ENCODE measurements around the gene NET1. TPM values are rescaled to one million over a fixed set of nuclear protein-coding genes. Genes with fewer than 3 reads are reported as not detected.

NET1 gene
- total RNA-seq, 3 donors from 2014 or later (not counting 1 experiment from before 2014, with no cell fraction given) = 10.4 to 17.9 (median 13.8) TPM

DNA sequence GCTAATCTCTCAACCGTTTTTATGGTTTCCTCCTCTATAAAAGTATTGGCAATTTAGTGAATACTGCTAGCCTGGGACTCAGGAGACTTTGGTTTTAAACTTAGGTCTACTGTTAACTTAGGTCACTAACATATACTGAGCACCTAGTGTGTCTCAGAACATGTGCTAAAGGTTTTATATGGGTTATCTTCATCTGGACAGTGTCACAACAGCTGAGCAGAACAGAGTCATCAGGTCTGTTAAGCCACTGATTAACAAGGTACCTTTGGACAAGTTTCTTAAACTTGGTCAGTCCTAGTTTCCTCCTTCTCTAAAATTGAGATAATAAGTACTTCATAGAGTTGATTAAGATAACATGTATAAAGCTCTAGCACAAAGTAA is 30.6 kb downstream of the NET1 start:
- ATAC-seq = no peak
- H3K4me3 Mint-ChIP-seq = no peak overlapping the region
- no peak for DNase-seq
- no peaks in the 10 kb centered on the region for H3K27me3 Mint-ChIP-seq (ENCODE audit: low read depth in 2 of 2)
- Histone ChIP-seq H3K4me1 (ENCODE audit: control insufficient read depth, insufficient read depth, low read length) (peaks cover 6% of the 10 kb centered on the region), H3K27me3 (ENCODE audit: control insufficient read depth, insufficient read depth, low read length) (no peaks in the 10 kb centered on the region), H3K4me3 (ENCODE audit: low read length) (no peak overlapping the region), H3K27ac (ENCODE audit: low read length) (no peak overlapping the region), H3K9me3 (ENCODE audit: control insufficient read depth, insufficient read depth, low read length) (no peaks in the 10 kb centered on the region), H3K36me3 (ENCODE audit: control insufficient read depth, insufficient read depth, low read length) (no peaks in the 10 kb centered on the region)
- WGBS (ENCODE audit: insufficient coverage) = 88% methylated on average over 1 of the region's 1 CpG
- no peak overlapping the region for H3K27ac Mint-ChIP-seq
- H3K4me1 Mint-ChIP-seq = peaks cover 17 to 18% of the 10 kb centered on the region in 2 donors
- TF ChIP-seq CTCF (IDR thresholded peaks at IDR 0.05) = no peak
- H3K36me3 Mint-ChIP-seq = no peaks in the 10 kb centered on the region
- intact Hi-C loops (cut with micrococcal nuclease) = loop anchor here (1.0 kb wide), 1 partner anchor 180 kb away; no protein-coding TSS in a partner anchor
- H3K9me3 Mint-ChIP-seq = no peaks in the 10 kb centered on the region

DNA sequence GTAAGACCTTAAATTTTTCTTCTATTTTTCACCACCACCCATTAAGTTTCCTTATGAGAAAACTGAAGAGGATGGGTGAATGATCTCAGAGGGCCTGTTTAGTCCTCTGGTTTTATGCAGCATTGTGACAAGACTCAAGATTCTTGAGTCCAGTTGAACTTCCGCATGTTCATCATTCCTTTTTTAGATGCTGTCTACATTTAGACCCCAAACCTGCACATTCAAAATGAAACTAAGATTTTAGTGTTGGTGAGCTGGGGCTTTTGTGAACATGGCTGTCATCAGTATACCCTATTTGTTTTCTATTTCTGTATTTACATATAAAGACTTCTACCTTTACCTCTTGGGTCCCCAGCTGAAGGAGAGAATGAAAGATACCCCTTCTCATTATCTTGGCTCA is 31.1 kb downstream of the NET1 start:
- no peak for TF ChIP-seq CTCF (IDR thresholded peaks at IDR 0.05)
- WGBS (ENCODE audit: insufficient coverage) = 90% methylated on average over 1 of the region's 1 CpG
- intact Hi-C loops (cut with micrococcal nuclease) = no loop called here
- Histone ChIP-seq H3K27me3 (ENCODE audit: control insufficient read depth, insufficient read depth, low read length) (no peaks in the 10 kb centered on the region), H3K36me3 (ENCODE audit: control insufficient read depth, insufficient read depth, low read length) (no peaks in the 10 kb centered on the region), H3K27ac (ENCODE audit: low read length) (no peak overlapping the region), H3K4me3 (ENCODE audit: low read length) (no peak overlapping the region), H3K4me1 (ENCODE audit: control insufficient read depth, insufficient read depth, low read length) (peaks cover 6% of the 10 kb centered on the region), H3K9me3 (ENCODE audit: control insufficient read depth, insufficient read depth, low read length) (no peaks in the 10 kb centered on the region)
- Mint-ChIP-seq H3K27ac (no peak overlapping the region), H3K4me3 (no peak overlapping the region), H3K4me1 (peaks cover 17 to 18% of the 10 kb centered on the region in 2 donors), H3K36me3 (no peaks in the 10 kb centered on the region), H3K27me3 (ENCODE audit: low read depth in 2 of 2) (no peaks in the 10 kb centered on the region), H3K9me3 (no peaks in the 10 kb centered on the region)
- no peak for DNase-seq
- no peak for ATAC-seq

DNA sequence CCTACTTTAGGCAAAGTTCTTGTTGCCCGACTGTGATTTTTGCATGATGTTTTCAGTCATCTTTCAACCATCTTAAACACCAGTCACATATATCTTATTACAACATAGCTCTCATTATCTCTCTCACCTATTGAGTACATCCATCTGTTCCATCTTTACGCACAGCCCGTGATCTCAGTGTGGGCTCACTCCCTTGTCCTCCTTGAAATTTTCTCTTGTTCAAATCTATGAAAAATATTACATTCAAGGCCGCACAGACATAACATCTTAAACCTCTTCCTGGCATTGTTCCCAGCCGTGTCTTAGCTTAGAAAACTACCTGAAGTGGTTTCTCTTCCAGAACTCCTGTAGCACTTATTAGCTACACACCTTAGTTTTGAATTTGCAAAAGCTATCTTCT is 32.6 kb downstream of the NET1 start:
- no peaks in the 10 kb centered on the region for H3K9me3 Mint-ChIP-seq
- 95% methylated on average over 5 of the region's 5 CpGs for WGBS (ENCODE audit: insufficient coverage)
- no peaks in the 10 kb centered on the region for H3K27me3 Mint-ChIP-seq (ENCODE audit: low read depth in 2 of 2)
- TF ChIP-seq CTCF (IDR thresholded peaks at IDR 0.05) = no peak
- DNase-seq = no peak
- H3K27me3 ChIP-seq (ENCODE audit: control insufficient read depth, insufficient read depth, low read length) = no peaks in the 10 kb centered on the region
- H3K9me3 ChIP-seq (ENCODE audit: control insufficient read depth, insufficient read depth, low read length) = no peaks in the 10 kb centered on the region
- H3K36me3 Mint-ChIP-seq = no peaks in the 10 kb centered on the region
- intact Hi-C loops (cut with micrococcal nuclease) = no loop called here
- H3K4me1 ChIP-seq (ENCODE audit: control insufficient read depth, insufficient read depth, low read length) = peaks cover 6% of the 10 kb centered on the region
- no peak overlapping the region for H3K4me3 ChIP-seq (ENCODE audit: low read length)
- H3K4me1 Mint-ChIP-seq = peaks cover 17 to 18% of the 10 kb centered on the region in 2 donors
- H3K27ac Mint-ChIP-seq = no peak overlapping the region
- H3K4me3 Mint-ChIP-seq = no peak overlapping the region
- no peak for ATAC-seq
- no peak overlapping the region for H3K27ac ChIP-seq (ENCODE audit: low read length)
- H3K36me3 ChIP-seq (ENCODE audit: control insufficient read depth, insufficient read depth, low read length) = no peaks in the 10 kb centered on the region

GRCh38 chr10:5446390-5446926 is 34.1 kb downstream of the NET1 start:
- Histone ChIP-seq H3K27ac (ENCODE audit: low read length) (no peak overlapping the region), H3K4me3 (ENCODE audit: low read length) (peak overlapping the region; percentile 33), H3K4me1 (ENCODE audit: control insufficient read depth, insufficient read depth, low read length) (peaks cover 6% of the 10 kb centered on the region), H3K27me3 (ENCODE audit: control insufficient read depth, insufficient read depth, low read length) (no peaks in the 10 kb centered on the region), H3K36me3 (ENCODE audit: control insufficient read depth, insufficient read depth, low read length) (no peaks in the 10 kb centered on the region), H3K9me3 (ENCODE audit: control insufficient read depth, insufficient read depth, low read length) (no peaks in the 10 kb centered on the region)
- WGBS (ENCODE audit: insufficient coverage) = 10% methylated on average over 20 of the region's 23 CpGs
- H3K36me3 Mint-ChIP-seq = no peaks in the 10 kb centered on the region
- H3K27me3 Mint-ChIP-seq (ENCODE audit: low read depth in 2 of 2) = no peaks in the 10 kb centered on the region
- H3K9me3 Mint-ChIP-seq = no peaks in the 10 kb centered on the region
- H3K4me1 Mint-ChIP-seq = peaks cover 17 to 18% of the 10 kb centered on the region in 2 donors
- intact Hi-C loops (cut with micrococcal nuclease) = no loop called here
- no peak for TF ChIP-seq CTCF (IDR thresholded peaks at IDR 0.05)
- peak overlapping the region; percentile 19 to 63 for H3K27ac Mint-ChIP-seq
- ATAC-seq (peak; percentile 83 to 92 (median 88)), DNase-seq (peak; percentile 59 to 84)
- H3K4me3 Mint-ChIP-seq = peak overlapping the region; percentile 85

Data from natural killer cell (primary cell).